Activated CD4-positive, alpha-beta memory T cell treated with anti-CD3 and anti-CD28 coated beads for 36 hours (primary cell): ENCODE measurements around the gene TJP3. TPM values are rescaled to one million over a fixed set of nuclear protein-coding genes. Genes with fewer than 3 reads are reported as not detected.
A peak's percentile ranks its signal among the peaks of the same experiment; 100 is the strongest.

Source experiments
- CTCF ChIA-PET: fragments of 350-600 bp; sonication (Branson Sonifier 250); formaldehyde crosslinking; loops from one replicate; lab custom pipeline; 2021; ENCODE audit warnings: antibody characterized with exemption, inconsistent platforms; lab: Charles Lee
- POLR2A ChIA-PET: fragments of 350-600 bp; sonication (Branson Sonifier 250); formaldehyde crosslinking; loops from one replicate; lab custom pipeline; 2021; ENCODE audit warnings: antibody characterized with exemption; lab: Charles Lee
- DNase-seq: peaks from one replicate; pipeline ENCODE4 v3.0.0-alpha.2; 2020
- H3K27ac Mint-ChIP-seq: one replicate; pipeline ENCODE4 v1.8.0; 2021; ENCODE audit warnings: mixed read lengths
- H3K27me3 Mint-ChIP-seq: one replicate; pipeline ENCODE4 v1.8.0; 2021; ENCODE audit warnings: mixed read lengths
- H3K36me3 Mint-ChIP-seq: one replicate; pipeline ENCODE4 v1.8.0; 2021; ENCODE audit warnings: mixed read lengths
- H3K4me1 Mint-ChIP-seq: one replicate; pipeline ENCODE4 v1.8.0; 2021; ENCODE audit warnings: low read depth, mixed read lengths
- H3K4me3 Mint-ChIP-seq: one replicate; pipeline ENCODE4 v1.8.0; 2021; ENCODE audit warnings: mild to moderate bottlenecking, mixed read lengths
- H3K9me3 Mint-ChIP-seq: one replicate; pipeline ENCODE4 v1.8.0; 2021; ENCODE audit warnings: mixed read lengths
- intact Hi-C: fragments of 100-400 bp; cut with micrococcal nuclease; formaldehyde crosslinking; loops from one replicate; pipeline ENCODE4 v1.15.1; 2023
- total RNA-seq, 2 experiments: library from RNA; stranded (reverse); gene quantifications; one replicate each; pipeline ENCODE4 v1.2.3, GENCODE V29; 2021

Gene TJP3
- total RNA-seq, 2 experiments from 2014 or later = 3.1 to 3.7 TPM

DNA sequence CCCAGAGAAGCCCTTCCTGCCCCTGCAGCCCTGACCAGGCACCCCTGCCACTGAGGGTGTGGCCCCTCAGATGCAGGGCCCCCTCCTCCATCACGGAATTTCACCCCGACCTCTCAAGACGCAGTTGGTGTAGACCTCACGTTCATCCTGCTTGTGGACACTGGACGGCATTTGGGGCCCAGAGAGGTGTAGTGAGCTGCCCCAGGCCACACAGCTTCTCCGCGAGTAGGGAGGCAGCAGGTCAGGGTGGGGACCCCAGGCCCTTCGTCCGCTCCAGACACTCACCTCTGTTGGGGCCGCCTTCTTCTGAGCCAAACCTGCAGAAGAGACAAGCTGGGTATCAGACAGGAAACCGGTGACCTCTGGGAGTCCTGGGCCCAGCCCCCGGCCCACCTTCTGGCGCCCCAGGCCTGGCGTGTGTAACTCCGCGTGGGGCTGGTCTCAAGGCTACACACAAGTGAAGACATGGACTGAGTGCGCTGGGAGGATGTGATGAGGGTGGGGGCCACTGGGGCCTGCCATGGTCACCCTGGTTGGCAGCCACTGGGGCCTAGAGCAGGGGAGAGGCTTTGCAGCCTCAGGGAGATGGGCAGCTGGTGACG lies 41.0 kb upstream of the TJP3 start:
- intact Hi-C loops = no loop called here
- Mint-ChIP-seq H3K36me3 (peaks cover 3% of the 10 kb centered on the region), H3K4me3 (no peak overlapping the region), H3K4me1 (peaks cover 15% of the 10 kb centered on the region), H3K27ac (no peak overlapping the region), H3K27me3 (no peaks in the 10 kb centered on the region), H3K9me3 (no peaks in the 10 kb centered on the region)
- POLR2A ChIA-PET = no interaction called here
- no peak for DNase-seq
- CTCF ChIA-PET = interaction anchor here (0.7 to 3.9 kb wide), 8 partner anchors 25 to 122 kb away, joined by 3 to 21 read pairs (median 9); partner anchors contain the start of genes PIP5K1C and TJP3

DNA sequence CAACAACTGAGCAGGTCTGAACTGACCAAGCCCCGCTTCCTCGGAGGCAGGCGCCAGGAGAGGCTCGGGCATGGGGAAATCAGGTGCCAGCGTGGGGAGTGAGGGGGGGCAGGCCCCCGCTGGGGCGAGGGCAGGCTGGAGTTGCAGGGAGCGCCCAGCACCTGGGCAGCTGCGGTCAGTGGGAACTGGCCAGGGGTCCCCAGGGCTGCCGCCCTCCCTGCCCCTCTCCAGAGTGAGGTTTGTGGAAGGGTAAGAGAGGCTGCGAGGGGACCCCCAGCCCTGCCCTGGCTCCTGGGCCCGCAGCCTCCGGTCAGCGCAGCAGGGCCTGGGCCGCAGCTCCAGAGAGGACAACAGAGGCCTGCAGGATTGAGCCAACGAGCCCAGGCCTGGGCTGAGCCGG lies 40.4 kb upstream of the TJP3 start:
- no peak overlapping the region for H3K27ac Mint-ChIP-seq
- H3K4me3 Mint-ChIP-seq = no peak overlapping the region
- CTCF ChIA-PET = interaction anchor here (0.7 to 3.9 kb wide), 5 partner anchors 25 to 113 kb away, joined by 3 to 21 read pairs (median 13); partner anchors contain the start of genes PIP5K1C and TJP3

DNA sequence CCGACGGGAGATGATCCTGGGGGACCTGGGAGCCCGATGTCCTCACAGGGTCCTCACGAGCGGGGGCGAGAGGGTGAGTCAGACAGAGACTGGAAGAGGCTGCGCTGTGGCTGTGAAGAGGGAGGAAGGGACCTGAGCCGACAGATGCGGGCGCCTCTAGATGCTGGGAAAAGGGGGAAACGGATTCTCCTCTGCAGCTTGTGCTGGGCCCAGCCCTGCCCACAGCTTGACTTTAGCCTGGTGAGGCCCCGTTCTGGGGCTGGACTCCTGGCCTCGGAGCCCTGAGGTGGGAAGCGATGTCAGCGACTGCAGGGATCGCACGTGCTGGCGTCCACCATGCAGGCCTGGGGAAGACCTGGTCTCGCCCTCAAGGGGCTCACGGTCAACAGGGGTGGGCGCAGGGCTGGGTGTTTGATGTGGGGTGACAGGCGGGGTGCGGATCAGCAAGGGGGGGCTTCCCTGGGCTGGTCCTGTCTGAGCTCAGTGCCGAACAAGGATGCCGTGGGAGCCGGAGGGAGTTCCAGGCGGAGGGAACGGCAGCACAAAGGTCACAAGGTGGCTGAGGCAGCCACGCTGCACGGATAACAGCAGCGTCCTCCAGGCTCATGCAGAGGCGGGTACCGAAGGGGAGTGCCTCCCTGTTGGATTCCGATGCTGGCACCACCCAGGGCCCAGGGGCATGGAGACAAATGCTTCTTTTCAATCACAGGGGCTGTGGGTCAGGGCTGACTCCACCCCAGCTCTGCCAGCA lies 39.7 kb upstream of the TJP3 start:
- no peak for DNase-seq
- Mint-ChIP-seq H3K27me3 (no peaks in the 10 kb centered on the region), H3K9me3 (no peaks in the 10 kb centered on the region), H3K27ac (no peak overlapping the region), H3K4me1 (peaks cover 21% of the 10 kb centered on the region), H3K4me3 (no peak overlapping the region), H3K36me3 (peaks cover 5% of the 10 kb centered on the region)
- ChIA-PET POLR2A (no interaction called here), CTCF (interaction anchor here (3.5 to 3.9 kb wide), 2 partner anchors 24 to 39 kb away, joined by 15 to 21 read pairs; partner anchors contain the start of gene TJP3)
- intact Hi-C loops = no loop called here

More for the DNA sequence above, 40.4 kb upstream of the TJP3 start:
- intact Hi-C loops = no loop called here
- POLR2A ChIA-PET = no interaction called here
- no peak for DNase-seq
- H3K4me1 Mint-ChIP-seq = peaks cover 19% of the 10 kb centered on the region
- H3K36me3 Mint-ChIP-seq = peaks cover 3% of the 10 kb centered on the region
- no peaks in the 10 kb centered on the region for H3K9me3 Mint-ChIP-seq
- H3K27me3 Mint-ChIP-seq = no peaks in the 10 kb centered on the region

DNA sequence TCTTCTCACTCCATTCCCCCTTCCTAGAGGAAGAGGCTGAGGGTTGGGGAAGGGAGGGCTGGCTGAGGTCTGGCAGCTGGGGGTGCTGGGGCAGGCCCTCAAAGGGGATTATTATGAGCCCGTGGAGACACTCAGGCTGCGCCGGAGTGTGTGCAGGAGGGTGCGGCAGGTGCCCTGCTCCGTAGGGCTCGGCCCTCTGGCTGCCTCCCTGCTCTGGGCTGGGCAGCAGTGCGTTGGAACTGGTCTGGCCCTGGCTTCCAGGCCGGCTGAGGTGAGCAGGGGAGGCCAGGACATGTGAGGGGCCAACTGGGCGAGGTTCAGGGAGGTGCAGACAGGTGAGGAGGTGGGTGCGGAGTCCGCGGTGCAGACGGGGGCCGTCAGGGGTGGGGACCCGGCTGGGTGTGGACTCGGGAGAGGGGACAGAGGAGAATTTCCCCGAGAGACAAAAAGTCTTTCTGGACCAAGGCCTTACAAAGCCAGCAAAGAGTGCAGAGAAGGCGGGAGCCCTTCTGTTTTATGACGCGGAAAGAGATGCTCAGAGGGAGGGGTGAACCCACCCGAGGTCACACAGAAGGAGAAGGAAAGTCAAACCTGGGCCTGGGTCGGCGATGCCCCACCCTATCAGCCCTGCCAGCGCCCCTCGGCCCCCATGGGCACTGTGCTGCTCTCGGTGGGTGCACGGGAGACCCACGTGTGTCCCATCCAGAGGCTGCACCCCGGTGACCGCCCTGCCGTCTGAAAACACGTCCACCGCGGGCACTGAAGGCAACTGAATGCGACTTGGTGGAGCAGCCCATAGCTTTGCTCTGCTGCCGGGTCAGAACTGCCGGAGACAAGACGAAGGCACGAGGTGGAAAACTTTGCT lies 38.9 kb upstream of the TJP3 start:
- Mint-ChIP-seq H3K27ac (no peak overlapping the region), H3K27me3 (no peaks in the 10 kb centered on the region), H3K4me3 (no peak overlapping the region), H3K9me3 (no peaks in the 10 kb centered on the region), H3K4me1 (peaks cover 21% of the 10 kb centered on the region), H3K36me3 (peaks cover 2% of the 10 kb centered on the region)
- no peak for DNase-seq
- intact Hi-C loops = no loop called here
- POLR2A ChIA-PET = no interaction called here
- CTCF ChIA-PET = interaction anchor here (3.9 kb wide), 1 partner anchor 38 kb away, joined by 21 read pairs; the partner anchor contains the start of gene TJP3

DNA sequence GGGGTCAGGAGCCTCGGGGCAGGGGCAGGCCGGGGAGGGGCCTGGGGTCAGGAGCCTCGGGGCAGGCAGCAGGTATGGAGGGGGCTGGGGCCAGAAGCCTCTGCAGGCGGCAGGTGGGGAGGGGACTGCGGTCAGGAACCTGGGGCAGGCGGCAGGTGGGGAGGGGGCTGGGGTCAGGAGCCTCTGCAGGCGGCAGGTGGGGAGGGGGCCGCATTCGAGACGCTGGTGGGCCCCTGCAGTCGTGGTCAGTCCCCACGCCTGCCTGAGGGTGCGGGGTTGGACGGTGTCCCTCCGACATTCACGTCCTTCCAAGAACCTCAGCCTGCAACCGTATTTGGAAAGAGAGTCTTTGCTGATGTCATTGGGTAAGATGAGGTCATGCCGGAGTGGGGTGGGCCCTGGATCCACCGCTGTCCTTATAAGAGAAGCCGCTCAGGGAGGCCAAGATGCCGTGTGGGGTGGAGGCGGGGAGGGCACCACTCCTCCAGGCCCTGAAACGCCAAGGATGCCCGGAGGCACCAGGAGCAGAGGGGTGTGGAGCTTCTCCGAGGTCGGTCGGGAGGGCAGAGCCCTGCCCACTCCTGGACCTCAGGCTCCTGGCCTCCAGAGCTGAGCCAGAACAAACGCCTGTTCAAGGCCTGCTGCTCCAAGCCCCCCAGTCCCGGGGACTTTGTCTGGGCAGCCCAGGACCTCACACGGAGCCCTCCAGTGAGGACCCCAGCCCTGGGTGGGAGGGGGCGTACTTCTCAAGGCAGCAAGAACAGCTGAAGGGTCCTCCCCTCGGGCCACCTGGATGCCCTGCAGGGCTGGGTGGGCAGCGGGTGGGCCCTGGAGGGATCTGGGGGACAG lies 38.0 kb upstream of the TJP3 start:
- Mint-ChIP-seq H3K27ac (no peak overlapping the region), H3K4me1 (peaks cover 21% of the 10 kb centered on the region)

DNA sequence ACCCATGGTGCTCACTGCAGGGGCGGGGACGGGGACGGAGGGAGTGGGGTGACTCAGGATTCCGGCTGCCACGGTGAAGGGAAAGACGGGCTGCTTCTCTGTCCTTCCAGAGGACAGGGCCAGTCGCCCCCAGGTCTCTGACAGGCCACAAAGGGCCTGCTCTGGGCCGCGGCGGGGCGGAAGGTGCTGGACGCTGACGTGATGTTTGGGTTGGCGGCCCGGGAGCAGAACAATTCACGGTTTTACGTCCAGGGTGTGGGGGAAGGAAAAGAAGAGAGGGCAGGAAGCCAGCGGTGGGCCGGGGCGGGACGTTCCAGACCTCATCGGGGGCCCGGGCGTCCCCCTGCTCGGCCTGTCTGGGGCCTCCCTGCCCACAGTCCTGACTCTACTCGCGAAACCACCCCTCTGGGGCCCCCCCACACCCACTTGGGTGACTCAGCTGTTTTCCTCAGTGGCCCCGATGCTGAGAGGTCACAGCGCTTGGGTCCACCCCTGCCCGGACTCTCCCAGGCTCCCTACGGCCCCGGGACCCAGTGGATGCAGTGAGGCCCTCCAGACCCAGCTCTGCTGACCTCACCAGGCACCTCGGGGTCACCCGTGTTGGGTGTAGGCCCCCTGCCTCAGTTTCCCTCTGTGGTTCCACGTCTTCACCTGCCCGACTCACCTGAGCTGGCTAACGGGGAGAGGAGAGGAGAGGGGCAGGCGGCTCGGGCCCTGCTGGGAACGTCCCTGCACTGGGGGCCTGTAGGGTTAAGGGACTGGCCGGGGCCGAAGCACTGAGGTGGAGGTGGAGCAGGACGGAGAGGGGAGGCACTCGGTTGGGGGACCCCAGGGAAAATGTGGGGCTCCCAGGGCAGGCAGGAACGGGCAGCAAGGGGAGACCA lies 37.1 kb upstream of the TJP3 start:
- intact Hi-C loops = loop anchor here (2.0 kb wide), 1 partner anchor 20 kb away; no protein-coding TSS in a partner anchor
- H3K4me1 Mint-ChIP-seq = peaks cover 20% of the 10 kb centered on the region
- POLR2A ChIA-PET = interaction anchor here (1.5 kb wide), 1 partner anchor 19 kb away, joined by 5 read pairs; no protein-coding TSS in a partner anchor
- DNase-seq = peak; percentile 76
- H3K27me3 Mint-ChIP-seq = no peaks in the 10 kb centered on the region
- peaks cover 4% of the 10 kb centered on the region for H3K36me3 Mint-ChIP-seq
- H3K4me3 Mint-ChIP-seq = no peak overlapping the region
- CTCF ChIA-PET = interaction anchor here (1.2 to 2.4 kb wide), 5 partner anchors 22 to 48 kb away, joined by 3 to 7 read pairs (median 6); partner anchors contain the start of gene PIP5K1C
- peak overlapping the region; percentile 61 for H3K27ac Mint-ChIP-seq
- no peaks in the 10 kb centered on the region for H3K9me3 Mint-ChIP-seq

More for the DNA sequence above, 38.0 kb upstream of the TJP3 start:
- H3K36me3 Mint-ChIP-seq = peaks cover 4% of the 10 kb centered on the region
- H3K9me3 Mint-ChIP-seq = no peaks in the 10 kb centered on the region
- H3K4me3 Mint-ChIP-seq = no peak overlapping the region
- CTCF ChIA-PET = interaction anchor here (0.7 to 1.9 kb wide), 3 partner anchors 23 to 37 kb away, joined by 3 to 7 read pairs (median 3); no protein-coding TSS in a partner anchor
- intact Hi-C loops = loop anchor here (2.0 kb wide), 1 partner anchor 21 kb away; no protein-coding TSS in a partner anchor
- POLR2A ChIA-PET = no interaction called here
- H3K27me3 Mint-ChIP-seq = no peaks in the 10 kb centered on the region
- DNase-seq = no peak

DNA sequence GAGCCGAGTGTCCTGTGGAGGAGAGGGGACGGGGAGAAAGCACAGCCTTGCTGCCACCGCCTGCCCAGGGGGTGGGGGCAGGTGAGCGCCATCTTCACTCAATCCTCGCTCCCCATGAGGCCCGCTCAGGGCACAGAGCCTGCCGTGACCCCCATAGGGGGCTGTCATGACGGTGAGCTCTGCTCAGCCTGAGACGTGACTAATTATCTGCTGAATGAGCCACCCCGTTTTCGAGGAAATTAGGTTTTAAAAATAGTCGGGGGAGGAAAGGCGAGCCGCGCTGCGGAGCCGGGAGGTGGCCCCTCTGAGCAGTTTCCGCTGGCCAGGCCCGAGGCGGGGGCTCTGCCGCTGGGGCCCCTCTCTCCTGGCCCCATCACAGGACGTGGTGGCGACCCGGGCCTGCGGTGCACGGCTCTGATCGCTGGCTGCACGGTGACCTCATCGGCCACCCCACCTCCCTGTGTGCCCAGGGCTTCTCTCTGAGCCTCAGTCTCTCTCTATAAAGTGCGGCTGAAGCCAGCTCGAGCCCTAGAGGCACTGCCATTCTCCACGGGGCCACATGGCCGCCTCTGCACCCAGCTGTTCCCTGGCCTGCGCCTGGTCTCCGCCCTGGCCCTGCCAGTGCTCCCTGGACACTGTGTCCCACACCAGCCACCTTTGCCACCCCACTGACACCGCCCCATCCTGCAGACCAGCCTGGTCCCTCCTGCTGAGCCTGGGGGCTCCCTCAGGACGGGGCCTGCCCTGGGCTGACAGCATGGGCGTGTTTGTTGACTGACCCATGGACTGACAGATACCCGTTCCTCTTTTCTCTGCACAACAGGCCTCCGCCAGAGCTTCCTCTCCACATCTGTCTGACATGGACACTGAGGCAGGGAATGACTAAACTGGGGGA lies 36.3 kb upstream of the TJP3 start:
- Mint-ChIP-seq H3K36me3 (peaks cover 4% of the 10 kb centered on the region), H3K4me1 (peaks cover 18% of the 10 kb centered on the region), H3K4me3 (no peak overlapping the region), H3K27ac (peak overlapping the region; percentile 54), H3K27me3 (no peaks in the 10 kb centered on the region), H3K9me3 (no peaks in the 10 kb centered on the region)
- ChIA-PET POLR2A (interaction anchor here (1.5 kb wide), 1 partner anchor 18 kb away, joined by 5 read pairs; no protein-coding TSS in a partner anchor), CTCF (interaction anchor here (1.3 to 2.4 kb wide), 4 partner anchors 21 to 47 kb away, joined by 4 to 7 read pairs (median 6); partner anchors contain the start of gene PIP5K1C)
- peak; percentile 62 for DNase-seq
- intact Hi-C loops = loop anchor here (2.0 kb wide), 1 partner anchor 19 kb away; no protein-coding TSS in a partner anchor

DNA sequence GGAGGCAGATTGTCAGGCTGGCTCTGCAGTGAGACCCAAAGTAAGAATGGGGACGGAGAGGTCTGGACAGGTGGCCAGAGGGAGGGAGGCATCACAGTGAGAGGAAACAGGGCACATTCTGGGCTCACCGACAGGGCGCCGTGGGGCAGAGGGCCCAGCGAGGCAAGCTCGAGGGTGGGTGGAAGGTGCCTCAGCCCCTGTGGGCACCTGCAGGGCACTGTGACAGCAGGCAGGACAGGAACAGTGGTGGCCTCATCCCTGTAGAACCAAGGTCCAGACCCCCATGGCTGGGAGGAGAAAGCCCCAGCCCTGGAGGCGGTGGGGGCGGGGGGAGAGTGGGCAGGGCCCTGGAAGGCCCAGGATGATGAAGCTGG lies 35.6 kb upstream of the TJP3 start:
- POLR2A ChIA-PET = no interaction called here
- Mint-ChIP-seq H3K9me3 (no peaks in the 10 kb centered on the region), H3K36me3 (peaks cover 4% of the 10 kb centered on the region), H3K4me1 (peaks cover 23% of the 10 kb centered on the region), H3K4me3 (no peak overlapping the region), H3K27me3 (no peaks in the 10 kb centered on the region), H3K27ac (no peak overlapping the region)
- CTCF ChIA-PET = interaction anchor here (1.3 to 2.4 kb wide), 4 partner anchors 20 to 46 kb away, joined by 4 to 7 read pairs (median 6); partner anchors contain the start of gene PIP5K1C
- no peak for DNase-seq
- intact Hi-C loops = no loop called here

DNA sequence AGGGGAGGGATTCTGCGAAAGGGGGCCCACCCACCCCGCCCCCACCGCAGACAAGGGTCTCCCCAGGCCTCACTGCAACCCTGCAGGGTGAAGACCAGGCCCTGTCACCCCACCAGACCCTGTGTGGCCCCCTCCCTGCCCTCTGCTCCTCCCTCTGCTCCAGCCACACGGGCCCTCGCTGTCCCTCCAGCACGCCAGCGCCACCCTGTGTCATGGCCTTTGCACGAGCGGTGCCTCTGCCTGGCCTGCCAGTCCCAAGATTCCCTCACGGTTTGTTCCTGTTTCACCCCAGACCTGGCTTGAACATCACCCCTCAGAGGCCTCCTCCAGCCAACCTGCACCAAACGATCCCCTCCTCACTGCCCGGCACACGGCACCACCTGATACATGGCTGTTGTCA lies 35.2 kb upstream of the TJP3 start:
- intact Hi-C loops = no loop called here
- Mint-ChIP-seq H3K4me3 (no peak overlapping the region), H3K36me3 (peaks cover 4% of the 10 kb centered on the region), H3K9me3 (no peaks in the 10 kb centered on the region), H3K27ac (no peak overlapping the region), H3K4me1 (peaks cover 23% of the 10 kb centered on the region), H3K27me3 (no peaks in the 10 kb centered on the region)
- no peak for DNase-seq
- ChIA-PET POLR2A (no interaction called here), CTCF (interaction anchor here (1.6 to 2.4 kb wide), 2 partner anchors 20 to 27 kb away, joined by 7 read pairs; partner anchors contain the start of gene PIP5K1C)
